GM12878 (cell line): Measurements from ENCODE around the gene CNN2. TPM values are rescaled to one million over a fixed set of nuclear protein-coding genes. Genes with fewer than 3 reads are reported as not detected.
A peak's percentile ranks its signal among the peaks of the same experiment; 100 is the strongest.

ENCODE experiments used
- ATAC-seq: fragments of 200-7000 bp; cut with Tn5 transposase; 3 replicates; pipeline ENCODE4 v1.9.1; 2020; ENCODE audit warnings: mild to moderate bottlenecking, moderate library complexity
- BruUV-seq: library from RNA; stranded (reverse); fragments of 400-500 nt; replicated peaks from 2 replicates; lab custom pipeline; 2021; lab: Mats Ljungman, UMichigan
- CTCF ChIA-PET: fragments of 300-600 bp; sonication (Branson Sonifier 250); formaldehyde crosslinking; extraction: SDS; loops from one replicate; lab custom pipeline; 2021; ENCODE audit warnings: inconsistent platforms; lab: Yijun Ruan, JAX
- POLR2A ChIA-PET: fragments of 350-600 bp; formaldehyde crosslinking; extraction: SDS; loops from one replicate; lab custom pipeline; 2021; ENCODE audit warnings: inconsistent platforms; lab: Charles Lee
- RAD21 ChIA-PET: fragments of 300-600 bp; sonication (Branson Sonifier 250); formaldehyde crosslinking; loops from one replicate; lab custom pipeline; 2023; ENCODE audit warnings: antibody characterized with exemption; ENCODE audit not compliant: unreplicated experiment; lab: Charles Lee
- SMC1A ChIA-PET: fragments of 300-600 bp; sonication (Branson Sonifier 250); formaldehyde crosslinking; loops from one replicate; lab custom pipeline; 2023; ENCODE audit not compliant: unreplicated experiment, uncharacterized antibody; lab: Charles Lee
- DNase-seq: peaks from one replicate; pipeline ENCODE4 v3.0.0-alpha.2; 2011; ENCODE audit warnings: low read depth, low spot score
- FAIRE-seq: peaks from 3 replicates; lab custom pipeline; 2011; peaks lifted over from hg19 to GRCh38; lab: Jason Lieb, UNC
- H2AFZ ChIP-seq: 2 replicates; pipeline ENCODE4 v1.6.0; 2011; ENCODE audit warnings: low read depth, low read length, control low read depth; ENCODE audit not compliant: control insufficient read depth
- H3K27ac ChIP-seq: 2 replicates; pipeline ENCODE4 v1.5.1; 2011; ENCODE audit warnings: control low read depth; ENCODE audit not compliant: control insufficient read depth, insufficient read depth
- H3K27me3 ChIP-seq, 2 experiments: replicated peaks in 1 of 2; 2 replicates each; pipeline versions ENCODE4 v1.6.0 to v1.6.1; 2011; ENCODE audit warnings: low read length in 1 of 2; ENCODE audit not compliant: control insufficient read depth in 2 of 2, insufficient read depth in 2 of 2
- H3K36me3 ChIP-seq, 2 experiments: 2 replicates each; pipeline ENCODE4 v1.5.1; 2011; ENCODE audit warnings: low read length in 1 of 2; ENCODE audit not compliant: control insufficient read depth in 2 of 2, insufficient read depth in 2 of 2
- H3K4me1 ChIP-seq: 2 replicates; pipeline ENCODE4 v1.6.1; 2011; ENCODE audit warnings: mild to moderate bottlenecking, low read length, moderate library complexity, mixed read lengths; ENCODE audit not compliant: control insufficient read depth, insufficient read depth
- H3K4me2 ChIP-seq: 2 replicates; pipeline ENCODE4 v1.6.0; 2011; ENCODE audit warnings: control low read depth; ENCODE audit not compliant: control insufficient read depth, insufficient read depth
- H3K4me3 ChIP-seq: fragments of 200-600 bp; sonication (generic); 2 replicates; pipeline ENCODE4 v1.5.1; 2016
- H3K79me2 ChIP-seq: 2 replicates; pipeline ENCODE4 v1.6.0; 2011; ENCODE audit warnings: low read length; ENCODE audit not compliant: control insufficient read depth, insufficient read depth
- H3K9ac ChIP-seq: 2 replicates; pipeline ENCODE4 v1.8.0; 2011; ENCODE audit warnings: low read length, control low read depth, mixed read lengths; ENCODE audit not compliant: control insufficient read depth, insufficient read depth
- H3K9me3 ChIP-seq: replicated peaks from 3 replicates; pipeline ENCODE4 v1.5.1; 2011; ENCODE audit warnings: mild to moderate bottlenecking, low read length; ENCODE audit not compliant: control insufficient read depth, insufficient read depth
- H4K20me1 ChIP-seq: 2 replicates; pipeline ENCODE4 v1.6.0; 2011; ENCODE audit not compliant: control insufficient read depth, insufficient read depth
- BACH1 ChIP-seq: fragments of 450-650 bp; IDR thresholded peaks from 2 replicates; pipeline ENCODE4 v1.6.1; 2017; ENCODE audit warnings: mild to moderate bottlenecking, borderline replicate concordance
- BHLHE40 ChIP-seq, 2 experiments: fragments of 450-650 bp in 1 of 2; IDR thresholded peaks; 2 replicates each; pipeline ENCODE4 v1.6.1; 2011 to 2017; ENCODE audit warnings: low read depth in 2 of 2, borderline replicate concordance in 1 of 2, improper control_type of control experiment in 1 of 2, low read length in 1 of 2, mild to moderate bottlenecking in 1 of 2
- KLF5 ChIP-seq: fragments of 450-650 bp; IDR thresholded peaks from 2 replicates; pipeline ENCODE4 v1.6.1; 2014; ENCODE audit warnings: mild to moderate bottlenecking; ENCODE audit not compliant: partially characterized antibody
- MEF2B ChIP-seq: fragments of 450-650 bp; IDR thresholded peaks from 2 replicates; pipeline ENCODE4 v1.6.1; 2018; ENCODE audit warnings: mild to moderate bottlenecking, moderate library complexity; ENCODE audit not compliant: partially characterized antibody, poor library complexity, severe bottlenecking
- NR2F1 ChIP-seq: fragments of 450-650 bp; conservative IDR thresholded peaks from 2 replicates; pipeline ENCODE4 v1.6.1; 2017; ENCODE audit warnings: mild to moderate bottlenecking
- RAD21 ChIP-seq: IDR thresholded peaks from 2 replicates; pipeline ENCODE4 v1.6.1; 2011; ENCODE audit warnings: mild to moderate bottlenecking, low read depth, low read length, moderate library complexity; ENCODE audit not compliant: insufficient read depth
- RELA ChIP-seq: fragments of 450-650 bp; IDR thresholded peaks from 2 replicates; pipeline ENCODE4 v1.8.0; 2014; ENCODE audit warnings: borderline replicate concordance; ENCODE audit not compliant: partially characterized antibody
- TCF3 ChIP-seq: IDR thresholded peaks from 2 replicates; pipeline ENCODE4 v1.6.1; 2012; ENCODE audit warnings: low read depth, mild to moderate bottlenecking, low read length, borderline replicate concordance; ENCODE audit not compliant: insufficient read depth
- YY1 ChIP-seq: IDR thresholded peaks from 2 replicates; pipeline ENCODE4 v1.6.1; 2011; ENCODE audit warnings: low read depth, mild to moderate bottlenecking, low read length
- ZNF207 ChIP-seq: fragments of 450-650 bp; IDR thresholded peaks from 2 replicates; pipeline ENCODE4 v1.6.1; 2014; ENCODE audit warnings: antibody characterized with exemption, mild to moderate bottlenecking, borderline replicate concordance
- ZNF217 ChIP-seq: fragments of 450-650 bp; IDR thresholded peaks from 2 replicates; pipeline ENCODE4 v1.6.1; 2017; ENCODE audit warnings: antibody characterized with exemption, mild to moderate bottlenecking
- ZNF24 ChIP-seq: fragments of 450-650 bp; IDR thresholded peaks from 2 replicates; pipeline ENCODE4 v1.6.1; 2017; ENCODE audit warnings: antibody characterized with exemption, mild to moderate bottlenecking
- ZSCAN29 ChIP-seq: fragments of 450-650 bp; IDR thresholded peaks from 2 replicates; pipeline ENCODE4 v1.6.1; 2017; ENCODE audit warnings: mild to moderate bottlenecking, moderate library complexity
- WGBS: methylation state at CpG from one replicate; pipeline ENCODE4 v1.1.6; 2016; ENCODE audit warnings: low lambda C conversion rate; ENCODE audit not compliant: insufficient replicate concordance, insufficient coverage; ENCODE audit errors: missing lambda C conversion rate; 5-methylcytosine and 5-hydroxymethylcytosine counted together
- in situ Hi-C: fragments of 300-500 bp; cut with MboI; formaldehyde crosslinking; loops from 9 replicates; pipeline ENCODE4 v1.14.3; 2018; ENCODE audit warnings: mixed read lengths
- intact Hi-C: fragments of 100-400 bp; cut with micrococcal nuclease; formaldehyde crosslinking; loops from one replicate; pipeline ENCODE4 v1.14.2; 2022; ENCODE audit not compliant: unreplicated experiment
- polyA plus RNA-seq, 11 experiments: library from polyadenylated mRNA; depleted of rRNA in 4 of 11; unstranded in 6 of 11; stranded (reverse) in 5 of 11; fragments of >200 nt; fragmentation: Nextera tagmentation in 4 of 11; fragmentation: Illumina TruSeq in 1 of 11; extraction: Ambion mirVana in 4 of 11; extraction: Trizol in 1 of 11; gene quantifications; 1 replicate in 1 of 11; 2 replicates in 10 of 11; pipeline versions ENCODE4 v1.2.1 to v1.2.3, GENCODE V29; 2011 to 2016; ENCODE audit warnings: inconsistent platforms in 2 of 11, missing spikeins in 2 of 11, low read depth in 1 of 11
- total RNA-seq, 4 experiments: library from RNA; depleted of rRNA in 3 of 4; stranded (reverse); fragments of >200 nt in 3 of 4; fragmentation: Illumina TruSeq in 1 of 4; extraction: Trizol in 1 of 4; gene quantifications; 2 replicates each; pipeline versions ENCODE4 v1.2.1 to v1.2.3, GENCODE V29; 2013 to 2021
- TF ChIP-seq, protein P1 (sequence below): fragments of 450-650 bp; IDR thresholded peaks from 2 replicates; pipeline ENCODE4 v1.6.1; 2017; ENCODE audit warnings: mild to moderate bottlenecking, moderate library complexity
- TF ChIP-seq, protein P2 (sequence below): fragments of 450-650 bp; IDR thresholded peaks from 2 replicates; pipeline ENCODE4 v1.6.1; 2017; ENCODE audit warnings: mild to moderate bottlenecking, moderate library complexity

The CNN2 gene
- total and polyA plus RNA-seq, 10 of the 15 experiments (the other 5 are each of a cell fraction or from before 2014, with no cell fraction given): 34.7 to 311 (median 172) TPM

DNA sequence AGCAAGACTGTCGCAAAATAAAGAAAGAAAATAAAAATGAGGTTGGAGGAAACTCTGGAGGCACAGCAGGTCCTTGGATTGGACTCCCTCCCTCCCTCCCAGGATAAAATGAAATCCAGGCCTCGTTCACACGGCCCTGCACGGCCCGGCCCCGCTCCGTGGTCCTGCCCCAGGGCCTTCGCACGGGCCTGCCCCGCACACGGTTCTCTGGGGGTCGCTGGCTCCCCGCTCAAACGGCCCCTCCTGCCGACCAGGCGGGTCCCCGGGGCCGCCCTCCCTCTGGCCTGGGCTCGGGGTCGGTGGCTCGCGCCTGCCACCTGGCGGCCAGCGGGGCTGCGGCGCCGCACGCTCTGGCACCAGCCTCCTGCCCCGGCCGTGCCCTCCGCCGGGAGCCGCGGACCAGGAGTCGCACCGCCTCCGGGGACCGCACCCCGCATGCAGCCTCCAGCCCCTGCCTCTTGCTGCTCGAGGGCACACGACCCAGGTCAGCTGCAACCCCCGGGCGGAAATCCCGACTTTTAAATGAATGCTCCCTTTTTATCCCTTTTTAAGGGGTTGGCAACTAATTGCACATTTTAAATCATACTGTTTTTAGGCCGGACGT lies 43.7 kb upstream of the CNN2 start:
- Histone ChIP-seq H3K9me3 (no peaks in the 10 kb centered on the region), H3K4me2 (peak overlapping the region; percentile 64), H3K79me2 (peaks cover 11% of the 10 kb centered on the region), H3K4me3 (peak overlapping the region; percentile 50; the same call in 1 of the 2 replicates), H2AFZ (peak overlapping the region; percentile 62), H3K27ac (no peak overlapping the region), H4K20me1 (no peaks in the 10 kb centered on the region), H3K27me3 (no peaks in the 10 kb centered on the region), H3K4me1 (peaks cover 22% of the 10 kb centered on the region), H3K36me3 (no peaks in the 10 kb centered on the region), H3K9ac (no peak overlapping the region)
- ChIA-PET CTCF (interaction anchor here (0.7 to 5.7 kb wide), 11 partner anchors 12 to 210 kb away, joined by 3 to 150 read pairs (median 5); partner anchors contain the start of gene GPX4), RAD21 (interaction anchor here (0.8 to 8.0 kb wide), 7 partner anchors 17 to 119 kb away, joined by 3 to 95 read pairs (median 4); no protein-coding TSS in a partner anchor), POLR2A (interaction anchor here (0.6 to 4.1 kb wide), 3 partner anchors 17 to 120 kb away, joined by 4 to 34 read pairs (median 4); no protein-coding TSS in a partner anchor), SMC1A (interaction anchor here (1.4 to 5.0 kb wide), 5 partner anchors 35 to 119 kb away, joined by 3 to 119 read pairs (median 6); no protein-coding TSS in a partner anchor)
- no peak for FAIRE-seq
- BruUV-seq: no TSS peak
- intact Hi-C loops: loop anchor here (1.0 kb wide), 1 partner anchor 61 kb away; no protein-coding TSS in a partner anchor
- no peak for DNase-seq
- in situ Hi-C loops: loop anchor here (5.0 kb wide), 1 partner anchor 60 kb away; no protein-coding TSS in a partner anchor
- under 1% methylated on average over 46 of the region's 46 CpGs for WGBS
- peak; percentile 90 for ATAC-seq
- TF ChIP-seq, protein P1, sequence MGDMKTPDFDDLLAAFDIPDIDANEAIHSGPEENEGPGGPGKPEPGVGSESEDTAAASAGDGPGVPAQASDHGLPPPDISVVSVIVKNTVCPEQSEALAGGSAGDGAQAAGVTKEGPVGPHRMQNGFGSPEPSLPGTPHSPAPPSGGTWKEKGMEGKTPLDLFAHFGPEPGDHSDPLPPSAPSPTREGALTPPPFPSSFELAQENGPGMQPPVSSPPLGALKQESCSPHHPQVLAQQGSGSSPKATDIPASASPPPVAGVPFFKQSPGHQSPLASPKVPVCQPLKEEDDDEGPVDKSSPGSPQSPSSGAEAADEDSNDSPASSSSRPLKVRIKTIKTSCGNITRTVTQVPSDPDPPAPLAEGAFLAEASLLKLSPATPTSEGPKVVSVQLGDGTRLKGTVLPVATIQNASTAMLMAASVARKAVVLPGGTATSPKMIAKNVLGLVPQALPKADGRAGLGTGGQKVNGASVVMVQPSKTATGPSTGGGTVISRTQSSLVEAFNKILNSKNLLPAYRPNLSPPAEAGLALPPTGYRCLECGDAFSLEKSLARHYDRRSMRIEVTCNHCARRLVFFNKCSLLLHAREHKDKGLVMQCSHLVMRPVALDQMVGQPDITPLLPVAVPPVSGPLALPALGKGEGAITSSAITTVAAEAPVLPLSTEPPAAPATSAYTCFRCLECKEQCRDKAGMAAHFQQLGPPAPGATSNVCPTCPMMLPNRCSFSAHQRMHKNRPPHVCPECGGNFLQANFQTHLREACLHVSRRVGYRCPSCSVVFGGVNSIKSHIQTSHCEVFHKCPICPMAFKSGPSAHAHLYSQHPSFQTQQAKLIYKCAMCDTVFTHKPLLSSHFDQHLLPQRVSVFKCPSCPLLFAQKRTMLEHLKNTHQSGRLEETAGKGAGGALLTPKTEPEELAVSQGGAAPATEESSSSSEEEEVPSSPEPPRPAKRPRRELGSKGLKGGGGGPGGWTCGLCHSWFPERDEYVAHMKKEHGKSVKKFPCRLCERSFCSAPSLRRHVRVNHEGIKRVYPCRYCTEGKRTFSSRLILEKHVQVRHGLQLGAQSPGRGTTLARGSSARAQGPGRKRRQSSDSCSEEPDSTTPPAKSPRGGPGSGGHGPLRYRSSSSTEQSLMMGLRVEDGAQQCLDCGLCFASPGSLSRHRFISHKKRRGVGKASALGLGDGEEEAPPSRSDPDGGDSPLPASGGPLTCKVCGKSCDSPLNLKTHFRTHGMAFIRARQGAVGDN: peak; percentile 75
- peak; percentile 75 for TF ChIP-seq ZNF217
- peak; percentile 66; the same call in 1 of the 2 replicates for TF ChIP-seq ZNF24
- TF ChIP-seq, protein P2, sequence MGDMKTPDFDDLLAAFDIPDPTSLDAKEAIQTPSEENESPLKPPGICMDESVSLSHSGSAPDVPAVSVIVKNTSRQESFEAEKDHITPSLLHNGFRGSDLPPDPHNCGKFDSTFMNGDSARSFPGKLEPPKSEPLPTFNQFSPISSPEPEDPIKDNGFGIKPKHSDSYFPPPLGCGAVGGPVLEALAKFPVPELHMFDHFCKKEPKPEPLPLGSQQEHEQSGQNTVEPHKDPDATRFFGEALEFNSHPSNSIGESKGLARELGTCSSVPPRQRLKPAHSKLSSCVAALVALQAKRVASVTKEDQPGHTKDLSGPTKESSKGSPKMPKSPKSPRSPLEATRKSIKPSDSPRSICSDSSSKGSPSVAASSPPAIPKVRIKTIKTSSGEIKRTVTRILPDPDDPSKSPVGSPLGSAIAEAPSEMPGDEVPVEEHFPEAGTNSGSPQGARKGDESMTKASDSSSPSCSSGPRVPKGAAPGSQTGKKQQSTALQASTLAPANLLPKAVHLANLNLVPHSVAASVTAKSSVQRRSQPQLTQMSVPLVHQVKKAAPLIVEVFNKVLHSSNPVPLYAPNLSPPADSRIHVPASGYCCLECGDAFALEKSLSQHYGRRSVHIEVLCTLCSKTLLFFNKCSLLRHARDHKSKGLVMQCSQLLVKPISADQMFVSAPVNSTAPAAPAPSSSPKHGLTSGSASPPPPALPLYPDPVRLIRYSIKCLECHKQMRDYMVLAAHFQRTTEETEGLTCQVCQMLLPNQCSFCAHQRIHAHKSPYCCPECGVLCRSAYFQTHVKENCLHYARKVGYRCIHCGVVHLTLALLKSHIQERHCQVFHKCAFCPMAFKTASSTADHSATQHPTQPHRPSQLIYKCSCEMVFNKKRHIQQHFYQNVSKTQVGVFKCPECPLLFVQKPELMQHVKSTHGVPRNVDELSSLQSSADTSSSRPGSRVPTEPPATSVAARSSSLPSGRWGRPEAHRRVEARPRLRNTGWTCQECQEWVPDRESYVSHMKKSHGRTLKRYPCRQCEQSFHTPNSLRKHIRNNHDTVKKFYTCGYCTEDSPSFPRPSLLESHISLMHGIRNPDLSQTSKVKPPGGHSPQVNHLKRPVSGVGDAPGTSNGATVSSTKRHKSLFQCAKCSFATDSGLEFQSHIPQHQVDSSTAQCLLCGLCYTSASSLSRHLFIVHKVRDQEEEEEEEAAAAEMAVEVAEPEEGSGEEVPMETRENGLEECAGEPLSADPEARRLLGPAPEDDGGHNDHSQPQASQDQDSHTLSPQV: peak; percentile 91
- peak; percentile 79; the same call in 1 of the 2 replicates for TF ChIP-seq ZNF207
- TF ChIP-seq MEF2B: peak; percentile 35
- TF ChIP-seq ZSCAN29: peak; percentile 78
- peak; percentile 70 to 89; a peak in 3 of 4 replicates for TF ChIP-seq BHLHE40 (IDR thresholded peaks at IDR 0.05; ENCODE audit: borderline replicate concordance in 1 of 2, low read depth in 2 of 2, low read length in 1 of 2)
- peak; percentile 55 for TF ChIP-seq RELA
- TF ChIP-seq NR2F1: peak; percentile 78
- TF ChIP-seq BACH1: peak; percentile 73; the same call in 1 of the 2 replicates
- TF ChIP-seq RAD21: peak; percentile 92
- TF ChIP-seq KLF5: peak; percentile 54
- peak; percentile 79 for TF ChIP-seq YY1
- 0 out of 2 replicates have a peak, but pooled peaks have one; percentile 29 for TF ChIP-seq TCF3
